ENCODE data around the gene ODAM.
"Not testable (repeated sequence)": the region's sequence is repeated elsewhere in the genome, so short reads cannot be mapped to it uniquely, and the experiment has no call there.

The ODAM gene

DNA sequence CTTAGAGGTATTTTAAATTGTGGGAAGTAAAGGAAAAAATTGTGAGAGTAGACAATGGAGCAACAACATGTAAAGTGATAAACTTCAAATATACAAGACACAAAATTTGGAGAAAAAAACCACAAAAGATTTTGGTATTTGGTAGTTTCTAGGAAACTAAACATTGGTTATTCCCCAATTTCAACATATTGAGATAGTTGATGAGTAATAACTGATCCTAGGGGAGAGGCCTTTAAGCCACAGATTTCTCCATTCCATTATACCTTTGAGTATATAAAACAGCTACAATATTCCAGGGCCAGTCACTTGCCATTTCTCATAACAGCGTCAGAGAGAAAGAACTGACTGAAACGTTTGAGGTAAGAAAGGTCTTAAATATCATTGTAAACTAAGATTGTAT, 30.3 kb downstream of the ODAM start, which contains the start of gene FDCSP:
Gene FDCSP (plus strand): TSS at position 301 of the 400 bp plus-strand sequence. CDS start 5,071 bp downstream, outside the sequence.
- no peak for DNase-seq

DNA sequence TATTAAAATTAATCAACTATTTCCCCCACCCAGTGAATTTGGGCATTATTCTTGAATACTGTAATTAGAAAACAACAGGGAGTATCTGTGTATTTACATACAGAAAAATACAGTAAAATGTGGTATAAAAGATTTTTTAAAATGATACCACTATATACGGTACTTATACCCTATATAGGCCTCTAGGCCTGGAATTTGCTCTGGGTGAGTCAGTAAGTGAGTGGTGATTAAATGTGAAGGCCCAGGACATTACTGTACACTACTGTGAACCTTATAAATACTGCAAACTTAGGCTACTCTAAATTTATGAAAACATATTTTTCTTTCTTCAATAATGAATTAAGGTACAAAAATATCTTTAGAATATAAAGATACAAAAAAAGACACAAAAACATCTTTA, 40.6 kb downstream of the ODAM start:
- no peak for DNase-seq

DNA sequence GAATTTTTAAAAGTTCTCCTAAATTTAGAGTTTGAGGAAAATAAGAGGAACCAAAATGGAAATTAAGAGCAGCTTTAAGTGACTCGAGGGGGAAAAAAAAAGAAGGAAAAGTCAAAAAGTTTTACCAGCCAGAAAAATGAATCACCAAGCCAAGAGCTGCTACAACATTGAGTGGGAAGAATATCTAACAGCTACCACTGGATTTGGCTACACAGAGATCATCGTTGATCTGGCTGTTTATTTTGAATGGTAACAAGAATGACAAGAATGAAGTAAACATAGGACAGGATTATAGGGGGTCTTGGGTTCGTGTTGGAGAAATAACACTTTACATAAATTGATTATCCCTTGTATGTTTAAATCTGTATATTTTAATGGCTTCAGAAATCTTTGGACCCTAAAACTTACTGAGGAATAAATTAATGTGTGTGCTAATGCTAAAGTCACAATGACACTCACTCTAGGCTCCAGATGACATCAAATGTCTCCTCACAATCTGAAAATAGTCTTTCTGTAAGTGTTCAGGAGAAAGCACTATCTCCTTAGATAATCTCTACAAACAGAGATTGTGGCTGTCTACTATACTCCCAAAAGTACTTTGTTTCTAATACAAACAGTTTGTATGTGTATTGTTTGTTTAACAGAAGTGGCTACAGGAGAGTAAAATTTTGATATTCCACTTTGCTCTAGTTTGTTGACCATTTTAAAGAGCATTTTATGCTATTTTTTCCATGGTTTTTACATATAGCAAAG, 43.8 kb downstream of the ODAM start:
- no peak for DNase-seq

DNA sequence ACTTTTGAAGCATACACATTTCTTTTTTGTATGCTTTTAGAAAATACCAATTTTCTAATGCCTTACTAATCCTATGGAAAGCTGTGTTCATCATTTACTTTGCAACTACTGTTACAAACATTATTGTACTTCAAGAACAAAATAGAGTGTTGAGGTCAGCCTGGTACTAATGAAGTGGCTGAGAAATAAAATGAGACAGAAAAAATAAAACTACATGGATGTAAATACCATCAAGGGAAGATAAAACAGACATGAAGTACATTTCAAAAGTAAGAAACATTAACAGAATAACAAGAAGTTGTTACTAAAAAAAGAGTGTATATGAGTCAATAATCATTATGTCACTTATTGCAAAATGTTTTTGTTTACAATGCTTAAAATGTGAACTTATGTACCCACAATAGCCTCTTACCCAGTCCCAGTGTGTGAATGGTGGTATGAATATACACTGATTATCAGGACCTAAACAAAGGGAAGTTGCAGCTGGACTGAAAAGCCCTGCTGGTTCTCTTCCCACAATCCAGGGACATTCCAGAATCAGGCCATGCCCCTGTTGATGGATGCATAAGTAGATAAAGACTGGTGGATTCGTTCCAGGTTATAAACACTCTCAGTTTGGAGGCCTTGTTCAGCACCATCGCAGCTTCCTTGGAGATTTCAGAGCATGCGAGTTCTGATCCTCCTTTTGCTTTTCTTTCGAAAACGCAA, 44.5 kb downstream of the ODAM start:
- DNase-seq: no peak

DNA sequence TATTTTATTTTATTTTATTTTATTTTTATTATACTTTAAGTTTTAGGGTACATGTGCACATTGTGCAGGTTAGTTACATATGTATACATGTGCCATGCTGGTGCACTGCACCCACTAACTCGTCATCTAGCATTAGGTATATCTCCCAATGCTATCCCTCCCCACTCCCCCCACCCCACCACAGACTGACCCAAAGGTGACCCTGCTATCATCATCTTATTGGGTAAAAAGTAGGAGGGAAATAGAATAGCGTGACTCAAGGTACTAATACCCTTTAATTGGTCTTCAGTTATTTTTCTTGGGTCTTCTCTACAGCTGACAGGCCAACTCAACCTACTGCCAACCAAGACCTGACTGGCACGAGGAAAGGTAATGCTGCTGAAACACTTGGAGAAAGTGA, 46.8 kb downstream of the ODAM start, which contains the start of gene CSN3:
Gene CSN3 (plus strand): TSS at position 301 of the 400 bp plus-strand sequence. CDS start 2,223 bp downstream, outside the sequence.
- DNase-seq: not testable (repeated sequence)

DNA sequence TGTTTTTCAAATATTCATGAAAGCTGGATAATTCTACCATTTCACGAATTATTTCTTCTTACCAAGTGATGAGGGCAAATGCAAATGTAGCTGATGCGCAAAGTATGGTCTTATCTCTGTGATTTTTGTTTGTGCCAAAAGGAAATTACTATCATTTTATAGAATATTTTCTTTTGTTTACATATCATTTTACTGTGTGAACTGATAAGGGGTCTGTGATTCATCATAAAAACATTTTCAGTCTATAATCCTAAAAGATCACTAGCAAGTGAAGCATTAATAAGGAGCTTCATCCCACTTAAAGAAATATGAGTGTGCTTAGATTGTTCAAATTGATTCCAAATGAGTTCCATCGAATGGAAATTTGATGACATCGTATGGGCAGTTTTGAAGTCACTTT, 47.6 kb downstream of the ODAM start:
- no peak for DNase-seq

DNA sequence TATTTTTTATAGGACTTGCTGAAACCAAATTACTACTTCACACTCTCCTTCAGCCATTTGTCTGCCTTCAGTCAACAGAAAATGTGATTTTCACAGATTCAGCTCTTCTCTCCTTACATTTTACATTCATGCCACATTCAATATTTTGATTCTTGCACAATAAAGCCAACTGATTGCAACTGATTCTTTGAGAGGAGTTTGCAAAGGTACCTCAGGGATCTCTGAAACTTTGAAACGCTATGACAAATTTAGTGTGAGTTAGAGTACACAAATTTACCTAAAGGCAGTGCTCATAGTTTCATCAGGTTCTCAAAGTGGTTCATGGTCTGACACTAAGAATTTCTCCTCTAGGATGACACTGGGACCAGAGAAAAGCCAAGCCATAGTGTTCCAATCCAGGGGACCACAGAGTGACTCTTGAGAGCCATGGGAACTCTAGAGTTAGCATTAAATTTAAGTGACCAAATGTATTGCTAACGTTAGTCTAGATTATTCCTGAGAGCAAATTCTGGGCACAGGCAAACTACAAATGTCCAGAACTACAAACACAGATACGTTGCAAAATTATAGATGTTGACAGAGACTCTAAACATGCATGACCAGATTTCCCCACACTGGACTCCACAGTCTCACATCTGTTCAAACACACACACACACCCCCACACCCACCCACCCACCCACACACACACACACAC, 55.9 kb downstream of the ODAM start:
- no peak for DNase-seq

DNA sequence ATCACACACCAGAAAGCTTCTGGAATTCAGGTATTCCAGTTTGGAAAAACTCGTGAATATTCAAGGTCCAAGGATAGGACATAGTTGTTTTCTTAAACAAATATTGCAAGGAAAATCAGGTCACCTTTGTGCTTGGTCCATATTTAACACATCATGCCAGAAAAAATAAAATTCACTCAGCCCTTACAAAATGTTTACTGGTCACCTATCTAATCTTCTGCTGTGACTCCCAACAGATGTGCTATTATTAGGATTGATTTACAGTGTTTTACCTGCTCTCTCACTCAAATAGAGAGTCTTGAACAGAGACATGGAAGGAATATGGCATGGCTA, 56.4 kb downstream of the ODAM start:
- no peak for DNase-seq

Measured in NCI-H1092 treated with DMSO at 0.1 percent for 48 hours (cell line).